Sigmoid colon (tissue), 4 donors: Measurements from ENCODE around the gene TTC9B.

Source experiments
- CTCF ChIP-seq, 4 experiments: fragments of 450-650 bp in 3 of 4; fragments of 200-600 bp in 1 of 4; IDR thresholded peaks; one replicate each; pipeline ENCODE4 v1.5.1; 2016 to 2019; ENCODE audit warnings: antibody characterized with exemption in 4 of 4, mild to moderate bottlenecking in 3 of 4, moderate library complexity in 2 of 4
- EP300 ChIP-seq, 4 donors: sonication (generic); formaldehyde crosslinking; IDR thresholded peaks; one replicate each; pipeline ENCODE4 v1.6.1; 2017; ENCODE audit warnings: antibody characterized with exemption in 4 of 4

- TF ChIP-seq EP300 (IDR thresholded peaks at IDR 0.05) (no peak), CTCF (IDR thresholded peaks at IDR 0.05) (no peak)
Measured at GRCh38 chr19:40243181-40243580, 25.0 kb upstream of the TTC9B start.
